Measurements from ENCODE around the gene TEN1. TPM values are rescaled to one million over a fixed set of nuclear protein-coding genes. Genes with fewer than 3 reads are reported as not detected.

Gene TEN1
- total and polyA plus RNA-seq, 2 of the 13 experiments (the other 11 are each of a cell fraction or from before 2014, with no cell fraction given): 18.0 to 21.3 TPM

GRCh38 chr17:76014100-76014924 lies 35.3 kb downstream of the TEN1 start (continued):
- peak; percentile 61 for TF ChIP-seq ZNF574 (CRISPR knock-in tag; IDR thresholded peaks at IDR 0.05)
- TF ChIP-seq ZNF639 (CRISPR knock-in tag; conservative IDR thresholded peaks at IDR 0.05): no peak
- no peak for TF ChIP-seq ELK4 (CRISPR knock-in tag; IDR thresholded peaks at IDR 0.05; ENCODE audit: borderline replicate concordance)
- TF ChIP-seq CREM (IDR thresholded peaks at IDR 0.05): no peak
- no peak for TF ChIP-seq CREM (CRISPR knock-in tag; IDR thresholded peaks at IDR 0.05)
- peak; percentile 68 for TF ChIP-seq ZNF687 (CRISPR knock-in tag; IDR thresholded peaks at IDR 0.05)
- peak; percentile 78; the same call in 1 of the 2 replicates for TF ChIP-seq ZNF776 (CRISPR knock-in tag; IDR thresholded peaks at IDR 0.05)
- peak; percentile 68 for TF ChIP-seq SMC3 (IDR thresholded peaks at IDR 0.05; ENCODE audit: low read length)
- no peak for TF ChIP-seq RFXAP (CRISPR knock-in tag; IDR thresholded peaks at IDR 0.05; ENCODE audit: borderline replicate concordance)
- TF ChIP-seq ZNF607 (CRISPR knock-in tag; IDR thresholded peaks at IDR 0.05; ENCODE audit: borderline replicate concordance): 0 out of 2 replicates have a peak, but pooled peaks have one; percentile 18
- TF ChIP-seq RBM39 (IDR thresholded peaks at IDR 0.05; ENCODE audit: low read depth, low read length, poor library complexity, severe bottlenecking): peak; percentile 58
- peak; percentile 41; the same call in 1 of the 2 replicates for TF ChIP-seq HDAC2 (CRISPR knock-in tag; IDR thresholded peaks at IDR 0.05)
- no peak for TF ChIP-seq HNRNPH1 (optimal IDR thresholded peaks at IDR 0.05; ENCODE audit: low read depth, low read length)
- TF ChIP-seq MTF2 (CRISPR knock-in tag; IDR thresholded peaks at IDR 0.05; ENCODE audit: borderline replicate concordance): no peak
- TF ChIP-seq KLF15 (CRISPR knock-in tag; IDR thresholded peaks at IDR 0.05; ENCODE audit: borderline replicate concordance): no peak
- 0 out of 2 replicates have a peak, but pooled peaks have one; percentile 30 for TF ChIP-seq UBTF (CRISPR knock-in tag; IDR thresholded peaks at IDR 0.05)

Data from HepG2 (cell line).